ENCODE measurements around the gene MND1.
A peak's percentile ranks its signal among the peaks of the same experiment; 100 is the strongest.
"Not testable (repeated sequence)": the region's sequence is repeated elsewhere in the genome, so short reads cannot be mapped to it uniquely, and the experiment has no call there.

The MND1 gene

DNA sequence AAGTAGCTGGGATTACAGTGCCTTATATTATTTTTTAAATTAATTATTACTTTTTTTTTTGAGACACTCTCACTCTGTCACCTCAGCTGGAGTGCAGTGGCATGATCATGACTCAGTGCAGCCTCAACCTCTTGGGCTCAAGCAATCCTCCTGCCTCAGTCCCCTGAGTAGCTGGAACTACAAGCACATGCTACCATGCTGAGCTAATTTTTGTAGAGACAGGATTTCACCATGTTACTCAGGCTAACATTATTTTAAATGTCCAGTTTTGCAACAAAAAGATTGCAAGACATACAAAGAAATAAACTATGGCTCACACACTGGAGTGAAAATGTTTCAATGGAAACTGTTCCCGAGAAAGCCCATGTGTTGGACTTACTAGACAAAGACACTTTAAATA, 59.2 kb downstream of the MND1 start:
- DNase-seq (ENCODE audit: low read depth): no peak

DNA sequence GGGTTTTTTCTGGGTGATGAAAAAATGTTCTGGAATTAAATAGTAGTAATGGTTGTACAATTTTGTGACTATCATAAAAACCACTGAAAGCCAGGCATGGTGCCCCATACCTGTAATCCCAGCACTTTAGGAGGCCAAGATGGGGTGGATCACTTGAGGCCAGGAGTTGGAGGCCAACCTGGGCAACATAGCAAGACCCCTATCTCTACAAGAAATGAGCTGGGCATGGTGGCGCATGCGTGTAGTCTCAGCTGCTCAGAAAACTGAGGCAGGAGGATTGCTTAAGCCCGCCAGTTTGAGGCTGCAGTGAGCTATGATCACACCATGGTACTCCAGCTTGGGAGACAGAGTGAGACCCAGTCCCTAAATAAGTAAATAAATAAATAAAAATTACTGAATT, 63.4 kb downstream of the MND1 start:
- DNase-seq (ENCODE audit: low read depth): no peak

DNA sequence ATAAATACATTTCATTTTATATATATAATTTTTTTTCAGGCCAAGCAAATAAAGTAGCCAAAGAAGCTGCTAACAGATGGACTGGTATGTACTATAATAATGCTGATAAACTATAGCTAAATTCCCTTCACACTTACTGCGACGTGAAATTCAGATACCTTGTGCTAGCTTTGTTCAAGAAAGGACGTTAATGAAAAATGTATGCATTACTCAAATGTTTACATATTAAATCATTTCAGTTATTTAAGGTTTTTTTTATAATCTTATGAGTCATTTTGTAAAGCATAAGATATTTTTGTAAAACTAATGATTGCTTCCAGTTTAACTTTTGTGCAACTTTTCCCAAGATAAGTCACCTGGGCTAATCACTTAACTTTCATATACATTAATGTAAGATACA, 64.4 kb downstream of the MND1 start:
- DNase-seq (ENCODE audit: low read depth): no peak

DNA sequence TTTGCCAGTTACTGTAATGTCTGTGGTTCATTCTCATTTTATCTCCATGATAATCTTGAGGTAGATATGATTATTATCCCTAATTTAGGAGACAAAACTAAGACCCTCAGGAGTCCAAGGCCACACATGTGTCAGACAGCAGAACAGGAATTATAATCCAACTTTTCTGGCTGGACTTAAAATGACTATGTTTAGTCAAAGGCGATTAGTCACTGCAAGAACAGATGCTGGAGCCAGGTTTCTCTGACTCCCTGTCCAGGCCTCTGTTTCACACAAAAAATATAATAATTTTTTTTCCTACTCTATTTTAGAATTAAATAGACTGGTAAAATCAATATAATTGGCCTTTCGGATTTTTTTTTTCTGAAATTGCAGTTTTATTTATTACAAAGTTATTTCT, 64.9 kb downstream of the MND1 start:
- no peak for DNase-seq (ENCODE audit: low read depth)

DNA sequence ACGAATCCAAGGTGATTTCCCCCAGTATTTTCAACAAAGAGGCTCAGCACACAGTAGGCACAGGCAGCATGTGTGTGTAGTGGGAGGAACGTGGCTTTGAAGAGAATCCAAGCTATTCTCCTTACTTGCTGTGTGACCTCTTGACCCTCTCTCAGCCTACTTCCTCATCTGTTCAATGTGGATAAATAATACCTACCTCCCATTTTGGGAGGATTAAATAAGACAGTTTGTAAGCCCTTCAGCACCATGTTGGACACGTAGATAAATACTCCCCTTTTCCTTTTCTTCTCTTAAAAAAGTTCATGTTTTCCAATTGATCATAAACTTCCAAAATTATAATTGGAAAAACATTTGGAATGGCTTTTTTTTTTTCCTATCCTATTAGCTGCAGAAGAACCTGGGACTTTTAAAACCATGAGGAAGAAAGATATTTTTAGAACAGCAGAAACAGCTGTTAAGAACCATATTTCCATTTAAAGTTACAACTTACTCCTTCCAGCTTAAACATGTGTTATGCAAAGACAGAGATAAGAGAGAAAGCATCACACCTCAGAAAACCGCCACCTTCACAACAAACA, 65.5 kb downstream of the MND1 start:
- no peak for DNase-seq (ENCODE audit: low read depth)

DNA sequence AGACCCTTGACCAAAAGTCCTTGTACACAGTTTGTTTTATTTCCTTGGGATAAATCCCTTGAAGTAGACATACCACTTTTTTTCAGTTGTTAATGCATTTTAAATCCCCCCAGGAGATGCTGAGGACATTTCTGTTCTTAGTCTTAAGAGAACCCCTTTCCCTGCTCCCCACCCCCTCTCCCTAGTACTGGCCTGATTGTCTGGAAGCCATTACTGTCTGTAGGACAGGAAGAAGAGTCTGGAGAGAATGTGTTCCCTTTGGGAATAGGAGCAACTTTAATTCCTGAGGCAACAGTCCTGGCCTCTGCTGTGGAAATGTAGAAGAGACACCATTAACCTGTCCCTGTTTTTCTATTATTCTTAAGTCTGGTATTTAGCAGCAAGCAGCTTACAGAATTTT, 69.4 kb downstream of the MND1 start:
- DNase-seq (ENCODE audit: low read depth): no peak

DNA sequence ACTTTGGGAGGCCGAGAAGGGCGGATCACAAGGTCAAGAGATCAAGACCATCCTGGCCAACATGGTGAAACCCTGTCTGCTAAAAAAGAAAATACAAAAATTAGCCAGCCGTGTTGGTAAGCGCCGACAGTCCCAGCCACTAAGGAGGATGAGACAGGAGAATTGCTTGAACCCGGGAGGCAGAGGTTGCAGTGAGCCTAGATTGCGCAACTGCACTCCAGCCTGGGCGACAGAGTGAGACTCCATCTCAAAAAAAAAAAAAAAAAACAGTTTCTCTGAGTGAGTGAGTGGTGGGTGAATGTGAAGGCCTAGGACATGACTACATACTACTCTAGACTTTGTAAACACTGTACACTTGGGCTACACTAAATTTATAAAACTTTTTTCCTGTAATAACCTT, 72.0 kb downstream of the MND1 start:
- DNase-seq (ENCODE audit: low read depth): not testable (repeated sequence)

DNA sequence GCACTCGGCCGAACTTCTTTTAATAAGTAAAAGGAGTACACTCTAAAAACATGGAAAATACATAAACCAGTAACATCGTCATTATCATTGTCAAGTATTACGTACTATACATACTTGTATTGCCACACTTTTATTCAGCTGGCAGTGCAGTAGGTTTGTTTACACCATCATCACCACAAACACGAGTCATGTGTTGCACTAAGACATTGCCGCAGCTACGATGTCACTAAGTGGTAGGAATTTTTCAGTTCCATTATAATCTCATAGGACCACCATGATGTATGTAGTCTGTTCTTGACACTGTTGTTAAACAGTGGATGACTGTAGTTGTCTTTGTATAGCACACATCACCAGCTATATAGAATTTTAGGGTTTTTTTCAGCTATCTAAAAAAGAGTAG, 73.6 kb downstream of the MND1 start:
- DNase-seq (ENCODE audit: low read depth): no peak

DNA sequence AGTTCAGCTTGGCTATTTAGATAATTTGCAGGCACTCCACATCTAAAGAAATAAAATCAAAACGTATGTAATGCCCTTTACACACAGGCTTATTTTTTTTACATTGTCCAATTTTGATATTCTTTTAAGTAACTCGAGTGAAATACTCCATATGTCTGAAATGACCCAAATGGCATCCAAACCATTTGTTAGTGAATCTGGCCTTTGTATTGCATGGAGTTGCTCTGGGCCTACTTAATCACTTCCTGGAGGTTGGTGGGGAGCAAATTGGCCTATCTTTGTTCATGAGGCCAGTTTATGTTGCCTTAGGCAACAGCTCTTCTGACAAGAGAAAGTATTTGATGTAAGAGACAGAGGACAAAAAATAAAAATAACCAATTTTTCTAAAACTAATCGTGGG, 74.1 kb downstream of the MND1 start:
- no peak for DNase-seq (ENCODE audit: low read depth)

DNA sequence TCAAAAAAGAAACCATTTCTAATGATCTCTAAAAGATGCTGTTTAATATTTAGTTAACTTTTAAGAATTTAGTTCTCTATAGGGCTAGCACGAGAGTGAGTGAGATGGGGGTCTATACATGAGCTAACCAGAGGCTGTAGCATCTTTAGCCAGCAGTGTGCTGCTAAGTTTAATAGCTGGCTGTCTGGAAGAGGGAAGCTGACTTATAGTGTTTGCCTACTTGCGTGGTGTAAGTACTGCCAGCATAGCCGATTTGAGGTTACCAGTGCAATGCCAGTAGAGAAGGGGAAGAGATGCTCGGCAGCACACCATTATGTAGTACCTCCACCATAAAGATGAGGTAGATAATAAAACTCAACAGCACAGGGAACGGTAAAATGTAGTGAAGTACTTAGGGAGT, 74.5 kb downstream of the MND1 start:
- DNase-seq (ENCODE audit: low read depth): no peak

DNA sequence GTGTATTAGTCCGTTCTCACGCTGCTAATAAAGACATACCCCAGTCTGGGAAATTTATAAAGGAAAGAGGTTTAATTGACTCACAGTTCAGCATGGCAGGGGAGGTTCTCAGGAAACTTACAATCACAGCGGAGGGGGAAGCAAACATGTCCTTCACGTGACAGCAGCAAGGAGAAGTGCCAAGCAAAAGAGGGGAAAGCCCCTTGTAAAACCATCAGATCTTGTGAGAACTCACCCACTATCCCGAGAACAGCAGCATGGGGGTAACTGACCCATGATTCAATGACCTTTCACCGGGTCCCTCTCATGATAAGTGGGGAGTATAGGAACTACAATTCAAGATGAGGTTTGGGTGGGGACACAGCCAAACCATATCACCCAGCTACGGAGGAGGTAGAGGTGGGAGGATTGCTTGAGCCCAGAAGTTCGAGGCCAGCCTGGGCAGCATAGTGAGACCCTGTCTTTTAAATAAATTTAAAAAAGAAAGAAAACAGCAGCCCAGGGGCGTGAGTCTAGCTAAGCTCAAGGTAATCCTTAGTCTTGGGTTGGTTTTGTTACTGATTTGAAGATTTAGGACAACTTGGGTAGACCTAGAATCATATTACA, 75.3 kb downstream of the MND1 start:
- no peak for DNase-seq (ENCODE audit: low read depth)

DNA sequence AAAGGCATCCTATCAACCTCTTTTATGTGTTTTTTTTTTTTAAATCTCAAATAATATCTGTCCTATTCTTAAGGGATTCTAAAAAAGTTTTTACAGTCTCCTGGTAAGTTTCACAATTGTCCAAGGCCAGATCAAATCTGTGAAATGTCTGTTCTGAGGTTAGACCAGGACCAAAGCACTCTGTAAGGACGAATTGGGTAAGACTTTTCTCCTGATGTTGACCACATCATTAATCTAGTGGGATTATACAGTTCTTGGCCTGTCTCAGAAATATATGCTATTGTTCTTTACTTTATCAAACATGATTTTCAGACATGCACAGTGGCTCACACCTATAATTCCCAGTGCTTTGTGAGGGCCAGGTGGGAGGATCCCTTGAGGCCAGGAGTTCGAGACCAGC, 75.9 kb downstream of the MND1 start:
- no peak for DNase-seq (ENCODE audit: low read depth)

DNA sequence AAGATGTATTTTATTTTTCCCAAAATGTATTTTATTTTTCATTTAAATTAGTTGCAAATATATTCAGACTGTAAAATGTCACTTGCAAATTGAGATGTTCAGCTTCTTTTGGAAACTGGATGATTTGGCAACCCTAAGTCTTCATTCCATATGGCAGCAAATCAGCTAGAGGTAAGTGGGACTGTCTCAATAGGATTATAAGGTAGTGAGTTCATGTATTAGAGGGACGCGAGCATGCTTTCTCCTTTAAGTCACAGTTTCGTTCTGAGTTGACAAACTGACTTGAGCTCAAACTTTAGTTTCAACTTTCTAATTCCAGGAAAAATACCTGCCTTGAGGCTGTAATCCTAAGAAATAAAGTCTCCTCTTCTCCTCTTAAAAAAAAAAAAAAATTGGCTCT, 77.5 kb downstream of the MND1 start:
- DNase-seq (ENCODE audit: low read depth): no peak

DNA sequence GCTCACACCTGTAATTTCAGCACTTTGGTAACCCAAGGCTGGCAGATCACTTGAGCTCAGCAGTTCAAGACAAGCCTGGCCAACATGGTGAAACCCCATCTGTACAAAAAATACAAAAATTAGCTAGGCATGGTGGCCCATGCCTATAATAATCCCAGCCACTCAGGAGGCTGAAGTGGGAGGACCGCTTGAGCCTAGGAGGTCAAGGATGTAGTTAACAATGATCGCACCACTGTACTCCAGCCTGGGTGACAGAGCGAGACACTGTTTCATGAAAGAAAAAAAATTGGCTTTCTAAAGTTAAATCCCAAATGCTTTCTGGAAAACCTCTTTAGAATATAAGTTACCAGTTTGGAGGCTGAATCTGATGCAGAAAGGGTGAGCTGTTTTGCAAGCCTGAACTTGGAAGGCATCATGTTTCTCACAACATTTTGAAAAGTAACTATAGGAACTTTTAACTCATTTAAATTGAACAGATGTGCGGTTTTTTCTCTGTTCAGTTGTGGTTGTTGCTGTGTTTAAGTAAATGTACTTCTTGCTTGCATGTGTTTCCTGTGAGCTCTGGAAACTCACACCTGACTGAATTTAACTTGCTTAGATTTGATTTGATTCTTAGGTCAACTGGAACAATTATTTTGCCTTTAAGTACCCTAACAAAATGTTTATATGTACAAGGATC, 81.9 kb downstream of the MND1 start:
- DNase-seq (ENCODE audit: low read depth): no peak

DNA sequence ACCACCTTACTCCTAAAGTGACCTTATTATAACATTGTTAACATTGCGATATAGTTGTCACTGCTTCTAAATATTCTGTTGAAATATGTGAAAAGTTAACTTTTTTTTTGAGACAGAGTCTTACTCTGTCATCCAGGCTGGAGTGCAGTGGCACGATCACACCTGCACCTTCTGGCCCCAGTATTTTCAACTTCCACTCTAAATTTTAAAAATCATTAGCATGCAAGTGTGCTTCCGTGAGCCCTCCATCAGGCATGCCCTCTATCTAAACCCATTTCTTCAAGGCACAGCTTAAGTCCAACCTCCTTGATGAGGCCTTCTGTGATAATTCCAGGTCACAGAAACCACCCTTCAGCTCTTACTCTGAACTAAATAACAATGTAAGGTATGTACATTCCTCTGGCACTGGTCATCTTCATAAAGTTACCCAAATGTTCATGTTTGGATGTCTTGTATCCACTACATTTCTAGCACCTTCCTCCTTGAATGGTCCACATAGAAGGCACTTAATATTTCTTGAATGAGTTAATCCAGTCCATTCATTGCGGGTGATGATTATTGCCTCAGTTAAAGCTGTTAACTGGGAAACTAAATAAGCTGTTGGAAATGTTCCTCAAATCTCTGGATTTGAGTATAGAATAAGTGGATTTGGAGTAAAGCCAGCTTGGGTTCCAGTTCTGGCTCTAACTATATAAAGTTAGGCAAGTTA, 83.0 kb downstream of the MND1 start:
- no peak for DNase-seq (ENCODE audit: low read depth)

DNA sequence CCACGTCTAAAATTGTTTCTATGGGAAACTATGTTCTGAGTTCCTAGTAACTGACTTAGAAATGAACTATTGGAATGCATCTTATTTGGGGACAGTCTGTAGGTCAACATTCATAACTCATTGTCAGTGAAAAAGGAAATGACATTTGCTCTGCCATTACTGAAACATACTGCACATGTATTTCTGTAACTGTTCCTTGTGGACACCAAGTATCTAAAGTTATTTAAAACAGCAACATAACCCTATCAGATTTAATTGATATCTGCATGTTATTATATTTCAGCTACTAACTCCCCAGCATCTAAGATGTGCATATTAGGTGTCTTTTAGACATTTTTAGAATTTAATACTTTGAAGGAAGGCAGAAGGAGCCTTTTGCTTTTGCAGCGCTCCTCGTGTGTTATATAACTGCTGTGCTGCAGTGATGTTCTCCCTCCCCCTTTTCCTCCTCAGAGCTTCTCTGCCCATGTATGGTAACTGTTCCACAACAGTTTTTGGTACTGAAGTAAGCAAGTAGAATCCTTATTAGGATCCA, 84.5 kb downstream of the MND1 start:
- DNase-seq (ENCODE audit: low read depth): no peak

DNA sequence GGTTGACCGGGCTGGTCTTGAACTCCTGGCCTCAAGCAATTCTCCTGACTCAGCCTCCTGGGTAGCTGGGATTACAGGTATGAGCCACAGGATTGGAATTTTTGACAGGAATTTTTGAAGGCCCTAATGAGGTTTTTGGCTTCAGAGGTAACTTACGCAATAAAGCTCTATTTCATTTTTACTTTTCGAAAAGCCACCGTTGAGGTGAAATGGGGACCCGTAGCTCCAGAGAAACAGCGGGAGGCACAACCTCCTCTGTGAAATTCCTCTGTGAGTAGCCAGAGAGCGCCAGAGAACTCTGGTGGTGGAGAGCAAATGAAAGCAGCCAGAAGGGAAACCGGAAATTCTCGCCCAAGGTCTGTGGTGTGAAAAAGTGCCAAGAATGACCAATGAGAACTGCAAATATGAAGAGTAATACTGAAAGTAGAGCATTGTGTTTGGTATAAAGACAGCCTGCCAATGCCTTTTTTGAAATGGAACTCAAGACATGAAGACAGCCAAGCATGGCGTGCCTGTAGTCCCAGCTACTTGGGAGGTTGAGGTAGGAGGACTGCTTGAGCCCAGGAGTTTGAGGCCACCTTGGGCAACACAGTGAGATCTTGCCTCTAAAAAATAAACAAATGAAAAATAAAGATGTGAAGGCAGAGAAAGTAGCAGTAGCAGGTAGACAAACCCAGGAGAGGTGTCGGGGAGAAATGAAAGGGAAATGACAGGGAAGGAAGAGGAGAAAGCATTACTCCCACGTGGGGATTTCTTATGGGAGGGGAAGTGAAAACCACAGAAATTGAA, 88.7 kb downstream of the MND1 start:
- DNase-seq (ENCODE audit: low read depth): peak; percentile 21

DNA sequence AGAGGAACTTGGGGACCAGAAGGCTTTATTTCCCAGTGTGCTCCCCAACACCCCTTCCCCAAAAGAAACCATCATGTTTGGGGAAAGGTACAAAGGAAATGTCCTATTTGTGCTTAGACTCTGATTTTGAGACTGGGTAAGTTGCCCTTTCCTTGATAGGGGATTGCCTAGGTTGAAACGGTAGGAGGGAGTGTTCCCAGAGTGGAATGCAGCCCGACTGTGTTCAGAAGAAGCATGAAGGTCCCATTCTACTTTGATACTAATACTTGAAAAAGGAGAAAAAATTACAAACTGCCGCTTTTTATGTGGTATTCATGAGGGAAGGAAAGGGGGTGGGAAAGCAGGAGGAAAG, 89.2 kb downstream of the MND1 start:
- no peak for DNase-seq (ENCODE audit: low read depth)

DNA sequence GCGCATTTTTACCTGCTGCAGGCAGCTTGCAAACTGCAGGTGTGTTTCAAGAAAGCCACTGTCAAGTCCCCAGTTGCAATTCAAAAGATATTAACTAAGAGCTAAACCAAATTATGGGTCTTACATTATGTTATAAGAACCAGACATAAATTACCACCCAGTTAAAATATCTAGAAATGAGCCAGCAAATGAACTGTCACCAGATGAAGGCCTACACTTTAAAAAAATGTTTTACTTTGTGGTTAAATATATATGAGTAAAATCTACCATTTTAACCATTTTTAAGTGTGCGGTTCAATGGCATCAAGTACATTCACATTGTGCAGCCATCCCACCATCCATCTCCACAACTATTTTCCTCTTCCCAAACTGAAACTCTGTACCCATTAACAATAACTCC, 89.7 kb downstream of the MND1 start:
- DNase-seq (ENCODE audit: low read depth): no peak

DNA sequence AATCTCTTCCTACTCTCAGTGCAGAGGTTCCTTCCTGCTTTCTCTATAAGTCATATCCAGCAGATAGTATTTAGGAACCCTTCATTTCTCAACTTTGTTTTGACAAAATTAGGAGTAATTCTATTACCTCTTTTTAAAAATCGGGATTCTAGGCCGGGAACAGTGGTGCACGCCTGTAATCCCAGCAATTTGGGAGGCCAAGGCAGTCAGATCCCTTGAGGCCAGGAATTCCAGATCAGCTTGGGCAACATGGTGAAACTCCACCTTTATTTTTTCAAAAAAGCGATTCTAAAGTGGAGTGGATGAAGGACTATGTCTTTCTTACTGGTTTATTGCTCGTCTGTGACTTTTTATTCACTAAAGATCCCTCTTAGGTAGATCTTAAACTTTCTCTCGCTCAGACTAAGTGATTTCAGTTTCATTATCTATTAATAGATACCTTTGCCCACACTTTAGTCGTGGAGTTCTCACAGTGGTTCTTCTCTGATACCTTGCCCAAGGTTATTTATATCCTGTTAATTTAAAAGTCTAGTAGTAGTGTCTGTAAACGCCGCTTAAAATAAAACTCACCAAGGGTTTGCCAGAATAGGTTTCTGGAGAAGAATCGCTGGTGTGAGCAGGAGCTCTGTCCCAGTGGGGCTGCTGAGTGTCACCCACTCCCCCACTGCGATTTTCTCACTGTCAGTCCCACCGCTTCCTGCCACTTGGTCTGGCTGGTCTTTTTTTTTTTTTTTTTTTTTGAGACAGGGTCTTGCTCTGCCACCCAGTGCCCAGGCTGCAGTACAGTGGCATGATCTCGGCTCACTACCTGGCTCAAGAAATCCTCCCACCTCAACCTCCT, 94.6 kb downstream of the MND1 start:
- DNase-seq (ENCODE audit: low read depth): peak; percentile 11

DNA sequence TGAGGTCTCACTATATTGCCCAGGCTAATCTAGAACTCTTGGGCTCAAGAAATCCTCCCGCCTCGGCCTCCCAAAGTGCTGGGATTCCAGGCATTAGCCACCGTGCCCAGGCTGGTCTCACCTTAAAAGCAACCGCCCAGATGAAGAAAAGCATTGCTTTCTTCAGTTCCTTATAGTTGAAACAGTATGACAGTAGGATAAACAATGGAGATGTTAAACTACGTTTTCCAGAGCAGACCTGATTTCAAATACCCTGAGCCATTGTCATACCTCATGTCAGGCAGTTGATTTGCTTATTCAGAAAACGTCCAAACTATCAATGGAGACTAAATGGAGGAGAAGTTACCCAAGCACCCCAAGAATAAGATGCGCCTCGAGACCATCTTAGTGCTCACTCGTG, 95.3 kb downstream of the MND1 start:
- no peak for DNase-seq (ENCODE audit: low read depth)
